Inflammatory macrophage treated with lipopolysaccharide for 4 hours (primary cell): Measurements from ENCODE around the gene WSCD1.

Experiments used
- DNase-seq: peaks from one replicate; pipeline ENCODE4 v3.0.0-alpha.2; 2020

Gene WSCD1

GRCh38 chr17:6163612-6164333, 93.6 kb downstream of the WSCD1 start:
- no peak for DNase-seq

GRCh38 chr17:6164996-6165395, 94.8 kb downstream of the WSCD1 start:
- DNase-seq = no peak

- DNase-seq = no peak
Observed at GRCh38 chr17:6165806-6166205, 95.6 kb downstream of the WSCD1 start.

- peak; percentile 46 for DNase-seq
Observed at GRCh38 chr17:6166492-6167179, 96.5 kb downstream of the WSCD1 start.

- no peak for DNase-seq
Observed at GRCh38 chr17:6168296-6168695, 98.1 kb downstream of the WSCD1 start.

GRCh38 chr17:6170349-6170748, 100.2 kb downstream of the WSCD1 start:
- no peak for DNase-seq

- DNase-seq = no peak
Observed at GRCh38 chr17:6172642-6173330, 102.6 kb downstream of the WSCD1 start.

GRCh38 chr17:6173653-6174052, 103.5 kb downstream of the WSCD1 start:
- DNase-seq = no peak
